WTC11 (cell line): ENCODE measurements around the gene ATP2A2. TPM values are rescaled to one million over a fixed set of nuclear protein-coding genes. Genes with fewer than 3 reads are reported as not detected.

Source experiments
- ATAC-seq: fragments of 200-7000 bp; cut with Tn5 transposase; 2 replicates; pipeline ENCODE4 v1.10.0; 2021; ENCODE audit warnings: mild to moderate bottlenecking, moderate library complexity
- CTCF ChIA-PET: fragments of 300-600 bp; sonication (Branson Sonifier 250); formaldehyde crosslinking; loops from one replicate; lab custom pipeline; 2021; ENCODE audit warnings: antibody characterized with exemption; lab: Charles Lee
- POLR2A ChIA-PET: fragments of 350-600 bp; sonication (Branson Sonifier 250); formaldehyde crosslinking; loops from one replicate; lab custom pipeline; 2021; ENCODE audit warnings: antibody characterized with exemption; lab: Charles Lee
- DNase-seq: peaks from one replicate; pipeline ENCODE4 v3.0.0; 2021; ENCODE audit warnings: low spot score
- H3K27ac Mint-ChIP-seq: 2 replicates; pipeline ENCODE4 v1.8.0; 2021; ENCODE audit warnings: mixed read lengths
- H3K27me3 Mint-ChIP-seq: 2 replicates; pipeline ENCODE4 v1.8.0; 2021; ENCODE audit warnings: low read depth, mild to moderate bottlenecking, moderate library complexity, mixed read lengths
- H3K36me3 Mint-ChIP-seq: 2 replicates; pipeline ENCODE4 v1.8.0; 2021; ENCODE audit warnings: mixed read lengths
- H3K4me1 Mint-ChIP-seq: 2 replicates; pipeline ENCODE4 v1.8.0; 2022; ENCODE audit warnings: mixed read lengths
- H3K4me3 Mint-ChIP-seq: 2 replicates; pipeline ENCODE4 v1.8.0; 2021; ENCODE audit warnings: mild to moderate bottlenecking, moderate library complexity, mixed read lengths
- H3K9me3 Mint-ChIP-seq: 2 replicates; pipeline ENCODE4 v1.8.0; 2021; ENCODE audit warnings: mixed read lengths
- ATF6 ChIP-seq: sonication (generic); formaldehyde crosslinking; IDR thresholded peaks from 2 replicates; pipeline ENCODE4 v1.8.1; 2023; ENCODE audit warnings: mild to moderate bottlenecking, missing genetic modification reagents
- CBFB ChIP-seq: sonication (generic); formaldehyde crosslinking; IDR thresholded peaks from 2 replicates; pipeline ENCODE4 v1.8.1; 2022; ENCODE audit warnings: mild to moderate bottlenecking, low read depth, missing genetic modification reagents
- E2F1 ChIP-seq: sonication (generic); formaldehyde crosslinking; IDR thresholded peaks from 2 replicates; pipeline ENCODE4 v1.8.0; 2022; ENCODE audit warnings: mild to moderate bottlenecking, missing genetic modification reagents
- ESRRA ChIP-seq: sonication (generic); formaldehyde crosslinking; IDR thresholded peaks from 2 replicates; pipeline ENCODE4 v1.8.1; 2022; ENCODE audit warnings: mild to moderate bottlenecking, missing genetic modification reagents, borderline replicate concordance
- HMGA2 ChIP-seq: fragments of 250-450 bp; sonication (Bioruptor Pico); IDR thresholded peaks from 2 replicates; pipeline ENCODE4 v1.4.0; 2021; ENCODE audit warnings: mild to moderate bottlenecking, moderate library complexity
- NFYB ChIP-seq: sonication (generic); formaldehyde crosslinking; conservative IDR thresholded peaks from 2 replicates; pipeline ENCODE4 v1.8.0; 2022; ENCODE audit warnings: low read depth, missing genetic modification reagents
- SMAD4 ChIP-seq: sonication (generic); formaldehyde crosslinking; IDR thresholded peaks from 2 replicates; pipeline ENCODE4 v1.8.0; 2022; ENCODE audit warnings: mild to moderate bottlenecking, missing genetic modification reagents
- ZNF281 ChIP-seq: sonication (generic); formaldehyde crosslinking; IDR thresholded peaks from 2 replicates; pipeline ENCODE4 v1.8.0; 2023; ENCODE audit warnings: mild to moderate bottlenecking, missing genetic modification reagents
- ZNF416 ChIP-seq: fragments of 250-450 bp; sonication (Bioruptor Pico); IDR thresholded peaks from 2 replicates; pipeline ENCODE4 v1.9.0; 2021; ENCODE audit warnings: mild to moderate bottlenecking, inconsistent platforms
- total RNA-seq: library from RNA; stranded (reverse); gene quantifications from 3 replicates; pipeline ENCODE4 v1.2.3, GENCODE V29; 2021
- TF ChIP-seq, protein P1 (sequence below): fragments of 250-450 bp; sonication (Bioruptor Pico); IDR thresholded peaks from 2 replicates; pipeline ENCODE4 v1.9.0; 2021; ENCODE audit warnings: mild to moderate bottlenecking, borderline replicate concordance
- TF ChIP-seq, protein P2 (sequence below): sonication (generic); formaldehyde crosslinking; IDR thresholded peaks from 2 replicates; pipeline ENCODE4 v1.8.1; 2022; ENCODE audit warnings: missing genetic modification reagents, borderline replicate concordance
- TF ChIP-seq, protein P3 (sequence below): sonication (generic); formaldehyde crosslinking; IDR thresholded peaks from 2 replicates; pipeline ENCODE4 v1.8.1; 2023; ENCODE audit warnings: mild to moderate bottlenecking, missing genetic modification reagents, moderate library complexity

ATP2A2 gene
- total RNA-seq, 1 experiment from 2014 or later, result 239 TPM

DNA sequence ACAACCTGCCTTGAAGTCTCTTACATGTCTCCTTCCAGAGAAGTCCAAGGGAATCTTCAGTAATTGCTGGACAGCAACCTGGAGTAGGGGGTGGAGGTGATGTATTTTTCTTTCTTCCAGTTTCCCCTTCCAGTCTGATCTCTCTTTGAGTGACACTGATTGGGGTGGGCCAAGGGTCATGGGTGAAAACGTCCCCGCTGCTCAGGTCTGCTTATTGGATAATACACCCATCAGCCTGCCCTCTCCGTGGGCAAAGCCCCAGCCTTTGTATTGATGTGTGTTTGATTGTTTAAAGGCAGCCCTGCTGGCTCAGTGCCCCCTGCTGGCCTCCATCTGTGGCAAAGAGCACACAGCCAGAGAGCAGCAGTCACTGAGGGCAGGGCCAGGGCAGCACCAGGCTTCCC is 35.7 kb upstream of the ATP2A2 start (continued):
- no peak for TF ChIP-seq ZNF281 (CRISPR knock-in tag)

GRCh38 chr12:110246636-110247339 is 34.3 kb upstream of the ATP2A2 start:
- no peak for ATAC-seq
- ChIA-PET CTCF (interaction anchor here (1.1 kb wide), 1 partner anchor 35 kb away, joined by 3 read pairs; the partner anchor contains the start of gene ATP2A2), POLR2A (no interaction called here)
- TF ChIP-seq HMGA2 (CRISPR knock-in tag) (no peak), ESRRA (no peak), NFYB (CRISPR knock-in tag) (no peak), E2F1 (CRISPR knock-in tag) (no peak), SMAD4 (CRISPR knock-in tag) (no peak), ZNF416 (no peak), ATF6 (CRISPR knock-in tag) (no peak), CBFB (CRISPR knock-in tag) (no peak)
- TF ChIP-seq, protein P1, sequence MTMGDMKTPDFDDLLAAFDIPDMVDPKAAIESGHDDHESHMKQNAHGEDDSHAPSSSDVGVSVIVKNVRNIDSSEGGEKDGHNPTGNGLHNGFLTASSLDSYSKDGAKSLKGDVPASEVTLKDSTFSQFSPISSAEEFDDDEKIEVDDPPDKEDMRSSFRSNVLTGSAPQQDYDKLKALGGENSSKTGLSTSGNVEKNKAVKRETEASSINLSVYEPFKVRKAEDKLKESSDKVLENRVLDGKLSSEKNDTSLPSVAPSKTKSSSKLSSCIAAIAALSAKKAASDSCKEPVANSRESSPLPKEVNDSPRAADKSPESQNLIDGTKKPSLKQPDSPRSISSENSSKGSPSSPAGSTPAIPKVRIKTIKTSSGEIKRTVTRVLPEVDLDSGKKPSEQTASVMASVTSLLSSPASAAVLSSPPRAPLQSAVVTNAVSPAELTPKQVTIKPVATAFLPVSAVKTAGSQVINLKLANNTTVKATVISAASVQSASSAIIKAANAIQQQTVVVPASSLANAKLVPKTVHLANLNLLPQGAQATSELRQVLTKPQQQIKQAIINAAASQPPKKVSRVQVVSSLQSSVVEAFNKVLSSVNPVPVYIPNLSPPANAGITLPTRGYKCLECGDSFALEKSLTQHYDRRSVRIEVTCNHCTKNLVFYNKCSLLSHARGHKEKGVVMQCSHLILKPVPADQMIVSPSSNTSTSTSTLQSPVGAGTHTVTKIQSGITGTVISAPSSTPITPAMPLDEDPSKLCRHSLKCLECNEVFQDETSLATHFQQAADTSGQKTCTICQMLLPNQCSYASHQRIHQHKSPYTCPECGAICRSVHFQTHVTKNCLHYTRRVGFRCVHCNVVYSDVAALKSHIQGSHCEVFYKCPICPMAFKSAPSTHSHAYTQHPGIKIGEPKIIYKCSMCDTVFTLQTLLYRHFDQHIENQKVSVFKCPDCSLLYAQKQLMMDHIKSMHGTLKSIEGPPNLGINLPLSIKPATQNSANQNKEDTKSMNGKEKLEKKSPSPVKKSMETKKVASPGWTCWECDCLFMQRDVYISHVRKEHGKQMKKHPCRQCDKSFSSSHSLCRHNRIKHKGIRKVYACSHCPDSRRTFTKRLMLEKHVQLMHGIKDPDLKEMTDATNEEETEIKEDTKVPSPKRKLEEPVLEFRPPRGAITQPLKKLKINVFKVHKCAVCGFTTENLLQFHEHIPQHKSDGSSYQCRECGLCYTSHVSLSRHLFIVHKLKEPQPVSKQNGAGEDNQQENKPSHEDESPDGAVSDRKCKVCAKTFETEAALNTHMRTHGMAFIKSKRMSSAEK, result no peak
- TF ChIP-seq, protein P2, sequence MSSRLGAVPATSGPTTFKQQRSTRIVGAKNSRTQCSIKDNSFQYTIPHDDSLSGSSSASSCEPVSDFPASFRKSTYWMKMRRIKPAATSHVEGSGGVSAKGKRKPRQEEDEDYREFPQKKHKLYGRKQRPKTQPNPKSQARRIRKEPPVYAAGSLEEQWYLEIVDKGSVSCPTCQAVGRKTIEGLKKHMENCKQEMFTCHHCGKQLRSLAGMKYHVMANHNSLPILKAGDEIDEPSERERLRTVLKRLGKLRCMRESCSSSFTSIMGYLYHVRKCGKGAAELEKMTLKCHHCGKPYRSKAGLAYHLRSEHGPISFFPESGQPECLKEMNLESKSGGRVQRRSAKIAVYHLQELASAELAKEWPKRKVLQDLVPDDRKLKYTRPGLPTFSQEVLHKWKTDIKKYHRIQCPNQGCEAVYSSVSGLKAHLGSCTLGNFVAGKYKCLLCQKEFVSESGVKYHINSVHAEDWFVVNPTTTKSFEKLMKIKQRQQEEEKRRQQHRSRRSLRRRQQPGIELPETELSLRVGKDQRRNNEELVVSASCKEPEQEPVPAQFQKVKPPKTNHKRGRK (CRISPR knock-in tag), result no peak
- TF ChIP-seq, protein P3, sequence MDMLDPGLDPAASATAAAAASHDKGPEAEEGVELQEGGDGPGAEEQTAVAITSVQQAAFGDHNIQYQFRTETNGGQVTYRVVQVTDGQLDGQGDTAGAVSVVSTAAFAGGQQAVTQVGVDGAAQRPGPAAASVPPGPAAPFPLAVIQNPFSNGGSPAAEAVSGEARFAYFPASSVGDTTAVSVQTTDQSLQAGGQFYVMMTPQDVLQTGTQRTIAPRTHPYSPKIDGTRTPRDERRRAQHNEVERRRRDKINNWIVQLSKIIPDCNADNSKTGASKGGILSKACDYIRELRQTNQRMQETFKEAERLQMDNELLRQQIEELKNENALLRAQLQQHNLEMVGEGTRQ (CRISPR knock-in tag), result no peak
- DNase-seq, result no peak
- peaks cover 19% of the 10 kb centered on the region for H3K4me1 Mint-ChIP-seq
- H3K36me3 Mint-ChIP-seq, result no peaks in the 10 kb centered on the region
- H3K27me3 Mint-ChIP-seq, result no peaks in the 10 kb centered on the region
- no peak overlapping the region for H3K27ac Mint-ChIP-seq
- H3K4me3 Mint-ChIP-seq, result no peak overlapping the region
- H3K9me3 Mint-ChIP-seq, result peaks cover 9% of the 10 kb centered on the region; the same call in 1 of the 2 replicates
